Muscle of leg (tissue), 11 donors: ENCODE data around the gene GPX4. TPM values are rescaled to one million over a fixed set of nuclear protein-coding genes. Genes with fewer than 3 reads are reported as not detected.

ENCODE experiments used
- DNase-seq: peaks from one replicate; pipeline ENCODE4 v3.0.0; 2013
- H3K27ac ChIP-seq: one replicate; pipeline ENCODE4 v1.5.1; 2013; ENCODE audit warnings: mild to moderate bottlenecking, low read length, control low read depth
- H3K27me3 ChIP-seq: one replicate; pipeline ENCODE4 v1.6.1; 2013; ENCODE audit warnings: low read length; ENCODE audit not compliant: control insufficient read depth, insufficient read depth
- H3K36me3 ChIP-seq: one replicate; pipeline ENCODE4 v1.6.1; 2013; ENCODE audit warnings: low read length; ENCODE audit not compliant: control insufficient read depth, insufficient read depth
- H3K4me1 ChIP-seq: one replicate; pipeline ENCODE4 v1.6.1; 2013; ENCODE audit warnings: low read length; ENCODE audit not compliant: control insufficient read depth, insufficient read depth
- H3K4me3 ChIP-seq: one replicate; pipeline ENCODE4 v1.5.1; 2013; ENCODE audit warnings: low read length, control low read depth
- H3K9me3 ChIP-seq: replicated peaks from 2 replicates; pipeline ENCODE4 v1.6.1; 2013; ENCODE audit warnings: low read depth, low read length; ENCODE audit not compliant: control insufficient read depth
- WGBS: methylation state at CpG from one replicate; pipeline ENCODE4 v1.1.5; 2013; ENCODE audit warnings: missing lambda C conversion rate; ENCODE audit not compliant: insufficient coverage; 5-methylcytosine and 5-hydroxymethylcytosine counted together
- polyA plus RNA-seq, 8 donors: library from polyadenylated mRNA; unstranded; fragments of 120-200 nt; gene quantifications; one replicate each; pipeline versions ENCODE4 v1.2.1 to v1.2.3, GENCODE V29; 2013; ENCODE audit warnings: inconsistent platforms in 1 of 8, low replicate concordance in 1 of 8; ENCODE audit not compliant: insufficient read length in 8 of 8, insufficient read depth in 1 of 8
- total RNA-seq: library from RNA; stranded (reverse); fragments of 120-200 nt; gene quantifications from one replicate; pipeline ENCODE4 v1.2.4, GENCODE V29; 2013

GPX4 gene
- total and polyA plus RNA-seq, 9 donors, result 145 to 203 (median 162) TPM

DNA sequence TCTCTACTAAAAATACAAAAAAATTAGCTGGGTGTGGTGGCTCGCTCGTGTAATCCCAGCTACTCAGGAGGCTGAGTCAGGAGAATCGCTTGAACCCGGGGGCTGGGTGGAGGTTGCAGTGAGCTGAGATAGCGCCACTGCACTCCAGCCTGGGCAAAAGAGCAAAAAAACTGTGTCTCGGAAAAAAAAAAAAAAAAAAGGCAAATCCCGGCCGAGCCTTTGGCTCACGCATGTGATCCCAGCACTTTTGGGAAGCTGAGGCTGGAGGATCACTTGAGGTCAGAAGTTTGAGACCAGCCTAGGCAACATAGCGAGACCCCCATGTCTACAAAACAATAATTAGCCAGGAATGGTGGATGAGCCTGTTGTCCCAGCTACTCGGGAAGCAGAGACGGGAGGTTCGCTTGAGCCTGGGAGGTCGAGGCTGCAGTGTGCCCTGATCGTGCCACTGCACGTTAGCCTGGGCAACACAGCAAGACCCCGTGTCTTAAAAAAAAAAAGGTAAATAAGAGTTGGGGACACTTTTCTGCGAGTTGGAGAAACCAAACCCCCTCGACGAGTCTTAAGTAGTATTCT is 574 bp upstream of the GPX4 start:
- Histone ChIP-seq H3K4me3 (peak overlapping the region; percentile 36), H3K27me3 (no peaks in the 10 kb centered on the region), H3K36me3 (peaks cover 23% of the 10 kb centered on the region), H3K27ac (peak overlapping the region; percentile 92), H3K9me3 (no peaks in the 10 kb centered on the region), H3K4me1 (peaks cover 43% of the 10 kb centered on the region)
- DNase-seq, result no peak
- 40% methylated on average over 16 of the region's 20 CpGs for WGBS

DNA sequence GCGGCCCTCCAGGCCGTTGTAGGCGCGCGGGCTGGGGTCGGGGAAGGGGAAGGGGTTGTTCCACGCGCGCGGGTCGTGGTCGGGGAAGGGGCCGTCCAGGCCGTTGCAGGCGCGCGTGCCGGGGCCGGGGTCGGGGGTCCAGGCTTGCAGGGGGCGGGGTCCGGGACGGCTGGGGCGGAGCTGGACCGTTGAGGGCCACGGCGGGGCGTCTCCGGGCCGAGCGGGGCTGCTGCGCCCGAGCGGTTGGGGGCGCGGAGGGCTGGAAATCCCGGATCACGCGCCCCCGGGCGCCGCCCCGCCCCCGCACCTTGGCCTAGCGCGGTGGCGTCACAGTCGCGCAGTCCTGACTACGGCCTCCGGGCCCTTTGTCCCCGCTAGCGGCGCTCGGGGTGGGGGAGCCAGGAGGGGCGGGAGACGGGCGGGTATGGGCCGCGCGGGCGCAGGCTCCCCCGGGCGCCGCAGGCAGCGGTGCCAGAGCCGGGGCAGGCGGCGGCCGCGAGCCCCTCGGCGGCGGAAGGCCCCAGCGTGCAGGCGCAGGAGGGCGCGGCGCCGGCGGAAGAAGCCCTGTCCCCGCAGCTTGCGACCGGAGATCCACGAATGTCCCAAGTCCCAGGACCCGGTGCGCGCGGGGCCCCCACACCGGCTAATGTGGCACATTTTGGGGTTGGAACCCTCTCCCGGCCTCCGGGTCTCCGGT is 665 bp downstream of the GPX4 start:
- Histone ChIP-seq H3K36me3 (peaks cover 30% of the 10 kb centered on the region), H3K9me3 (no peaks in the 10 kb centered on the region), H3K4me3 (peak overlapping the region; percentile 65), H3K27ac (peak overlapping the region; percentile 88), H3K27me3 (no peaks in the 10 kb centered on the region), H3K4me1 (peaks cover 43% of the 10 kb centered on the region)
- DNase-seq, result peak; percentile 81
- WGBS, result under 1% methylated on average over 93 of the region's 93 CpGs

GRCh38 chr19:1105008-1105872 is 1.4 kb downstream of the GPX4 start:
- Histone ChIP-seq H3K27ac (peak overlapping the region; percentile 88), H3K36me3 (peaks cover 37% of the 10 kb centered on the region), H3K4me3 (peak overlapping the region; percentile 65), H3K27me3 (no peaks in the 10 kb centered on the region), H3K9me3 (no peaks in the 10 kb centered on the region), H3K4me1 (peaks cover 43% of the 10 kb centered on the region)
- 18% methylated on average over 54 of the region's 69 CpGs for WGBS
- DNase-seq, result peak; percentile 53

DNA sequence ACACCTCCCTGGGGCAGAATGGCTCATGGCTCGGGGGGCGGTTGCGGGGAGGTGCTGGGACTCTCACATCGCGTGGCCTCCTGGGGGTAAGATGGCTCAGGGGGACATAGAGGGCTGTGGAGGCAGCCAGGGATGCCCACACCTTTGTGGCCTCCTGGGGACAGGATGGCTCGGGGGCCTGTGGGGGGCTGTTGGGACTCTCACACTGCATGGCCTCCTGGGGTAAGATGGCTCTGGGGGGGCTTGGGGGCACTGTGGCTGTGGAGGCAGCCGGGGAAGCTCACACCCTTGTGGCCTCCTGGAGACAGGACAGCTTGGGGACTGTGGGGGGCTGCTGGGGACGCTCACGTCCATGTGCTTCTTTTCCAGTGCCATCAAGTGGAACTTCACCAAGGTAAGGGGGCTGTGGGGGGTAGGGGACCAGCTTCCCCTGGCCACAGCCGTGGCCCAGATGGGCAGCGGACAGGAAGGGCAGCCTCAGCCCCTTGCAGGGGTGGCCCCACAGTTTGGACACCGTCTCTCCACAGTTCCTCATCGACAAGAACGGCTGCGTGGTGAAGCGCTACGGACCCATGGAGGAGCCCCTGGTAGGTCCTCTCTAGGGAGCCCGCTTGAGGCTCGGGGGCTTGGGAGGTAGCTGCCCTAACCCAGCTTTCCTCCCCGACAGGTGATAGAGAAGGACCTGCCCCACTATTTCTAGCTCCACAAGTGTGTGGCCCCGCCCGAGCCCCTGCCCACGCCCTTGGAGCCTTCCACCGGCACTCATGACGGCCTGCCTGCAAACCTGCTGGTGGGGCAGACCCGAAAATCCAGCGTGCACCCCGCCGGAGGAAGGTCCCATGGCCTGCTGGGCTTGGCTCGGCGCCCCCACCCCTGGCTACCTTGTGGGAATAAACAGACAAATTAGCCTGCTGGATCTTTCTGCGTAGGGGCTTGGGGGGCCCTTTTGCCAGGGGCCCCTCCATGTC is 2.4 kb downstream of the GPX4 start:
- Histone ChIP-seq H3K36me3 (peaks cover 39% of the 10 kb centered on the region), H3K4me3 (no peak overlapping the region), H3K4me1 (peaks cover 47% of the 10 kb centered on the region), H3K9me3 (no peaks in the 10 kb centered on the region), H3K27ac (no peak overlapping the region), H3K27me3 (no peaks in the 10 kb centered on the region)
- WGBS, result 78% methylated on average over 26 of the region's 32 CpGs
- no peak for DNase-seq

DNA sequence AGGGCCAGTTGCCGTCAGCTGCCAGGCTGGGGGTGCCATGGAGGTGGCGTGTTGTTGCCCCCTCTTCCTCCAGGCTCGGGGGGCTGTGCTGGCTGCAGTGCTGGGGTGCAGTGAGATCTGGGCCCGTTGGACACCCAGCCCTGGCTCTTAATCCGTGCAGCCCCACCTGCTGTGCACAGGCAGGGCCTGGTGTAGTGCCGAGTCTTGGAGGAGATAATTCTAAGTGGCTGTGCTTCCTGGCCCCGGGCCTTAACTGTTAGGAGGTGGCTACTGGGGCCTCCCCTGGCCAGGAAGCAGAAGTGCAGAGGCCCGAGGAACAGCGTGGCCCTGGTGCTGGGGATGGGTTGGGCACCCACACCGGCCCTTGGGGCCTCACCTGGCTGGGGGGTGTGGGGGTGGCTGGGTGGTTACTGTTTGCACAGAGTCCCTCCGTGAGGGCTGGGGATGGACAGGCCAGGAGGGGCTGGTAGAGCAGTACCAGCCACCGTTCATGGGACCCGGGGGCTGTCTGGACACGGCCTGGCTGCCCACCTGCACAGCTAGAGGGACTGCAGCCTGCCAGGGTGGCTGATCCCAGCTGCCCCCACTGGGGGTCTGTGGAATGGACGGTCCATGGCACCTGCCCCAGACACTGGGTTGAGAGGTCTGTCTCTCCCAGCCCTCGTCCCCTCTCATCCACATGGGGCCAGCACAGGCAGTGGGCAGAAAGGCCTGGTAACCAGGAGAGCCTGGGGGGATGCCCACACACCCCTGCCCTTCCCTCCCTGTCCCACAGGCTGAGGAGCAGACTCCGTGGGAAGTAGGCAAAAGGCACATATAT is 3.3 kb downstream of the GPX4 start:
- no peak for DNase-seq
- H3K9me3 ChIP-seq, result no peaks in the 10 kb centered on the region
- H3K4me1 ChIP-seq, result peaks cover 43% of the 10 kb centered on the region
- no peaks in the 10 kb centered on the region for H3K27me3 ChIP-seq
- H3K27ac ChIP-seq, result no peak overlapping the region
- H3K4me3 ChIP-seq, result no peak overlapping the region
- H3K36me3 ChIP-seq, result peaks cover 39% of the 10 kb centered on the region
- WGBS, result 56% methylated on average over 13 of the region's 17 CpGs

DNA sequence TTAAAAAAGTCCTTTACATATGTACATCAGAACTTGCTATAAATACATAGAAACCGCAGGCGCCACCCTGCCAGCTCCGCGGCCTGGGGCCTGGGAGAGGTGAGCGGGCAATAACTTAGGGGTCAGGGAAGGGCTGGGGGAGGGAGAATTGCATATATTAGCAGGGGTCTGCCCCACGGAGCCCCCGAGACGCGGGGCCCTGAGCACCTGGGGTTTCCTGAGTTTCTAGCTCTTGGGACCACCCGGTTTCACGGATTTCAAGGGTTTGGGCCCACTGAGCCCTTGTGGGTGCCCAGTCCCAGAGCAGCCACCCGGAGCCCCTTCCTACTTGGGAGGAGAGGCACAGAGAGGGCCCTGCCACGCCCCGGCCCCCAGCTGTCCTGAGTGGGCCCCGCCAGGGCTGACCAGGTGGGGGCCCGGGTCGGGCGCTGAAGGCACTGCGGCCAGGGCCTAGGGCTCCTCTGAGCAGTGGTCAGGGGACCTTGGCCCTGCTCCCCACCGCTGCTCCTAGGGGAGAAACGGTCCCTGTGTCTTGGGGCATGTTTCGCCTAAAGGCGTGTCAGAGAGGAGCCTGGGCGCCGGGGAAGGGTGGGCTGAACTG is 4.0 kb downstream of the GPX4 start:
- Histone ChIP-seq H3K9me3 (no peaks in the 10 kb centered on the region), H3K27me3 (no peaks in the 10 kb centered on the region), H3K36me3 (peaks cover 43% of the 10 kb centered on the region), H3K27ac (no peak overlapping the region), H3K4me3 (no peak overlapping the region), H3K4me1 (peaks cover 42% of the 10 kb centered on the region)
- no peak for DNase-seq
- WGBS, result 88% methylated on average over 20 of the region's 25 CpGs

DNA sequence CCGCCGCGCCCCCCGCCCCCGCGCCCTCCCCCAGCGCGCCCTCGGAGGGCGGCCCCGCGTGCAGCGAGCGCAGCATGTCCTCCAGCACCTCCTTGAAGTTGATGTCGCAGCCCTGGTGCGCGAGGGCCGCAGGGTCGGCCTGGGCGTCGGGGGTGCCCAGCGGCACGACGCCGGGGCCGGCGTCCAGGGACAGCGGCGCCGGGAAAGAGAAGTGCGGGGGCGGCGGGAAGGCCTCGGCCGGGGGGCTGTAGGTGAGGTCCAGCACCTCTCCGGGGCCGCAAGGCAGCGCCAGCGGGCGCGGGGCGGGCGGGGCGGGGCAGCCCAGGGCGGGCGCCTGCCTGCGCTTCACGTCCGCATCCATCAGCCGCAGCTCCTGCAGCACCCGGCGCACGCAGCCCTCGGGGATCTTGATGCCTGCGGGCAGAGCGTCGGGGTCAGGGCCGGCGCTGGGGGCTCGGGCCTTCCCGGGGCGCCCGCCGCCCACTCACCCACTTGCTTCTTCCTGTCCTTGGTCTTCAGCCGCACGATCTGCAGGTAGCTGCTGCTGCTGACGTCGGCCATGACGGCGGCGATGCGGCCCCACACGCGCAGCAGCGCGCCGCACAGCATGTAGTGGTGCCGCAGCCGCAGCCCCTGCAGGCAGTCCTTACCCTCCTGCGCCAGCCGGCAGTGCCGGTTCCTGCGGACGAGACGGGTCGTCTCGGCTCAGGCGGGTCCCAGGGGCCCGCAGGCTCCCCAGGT is 4.7 kb downstream of the GPX4 start:
- 89% methylated on average over 77 of the region's 89 CpGs for WGBS
- Histone ChIP-seq H3K27ac (no peak overlapping the region), H3K9me3 (no peaks in the 10 kb centered on the region), H3K4me3 (no peak overlapping the region), H3K36me3 (peaks cover 43% of the 10 kb centered on the region), H3K27me3 (no peaks in the 10 kb centered on the region), H3K4me1 (peaks cover 41% of the 10 kb centered on the region)
- no peak for DNase-seq

DNA sequence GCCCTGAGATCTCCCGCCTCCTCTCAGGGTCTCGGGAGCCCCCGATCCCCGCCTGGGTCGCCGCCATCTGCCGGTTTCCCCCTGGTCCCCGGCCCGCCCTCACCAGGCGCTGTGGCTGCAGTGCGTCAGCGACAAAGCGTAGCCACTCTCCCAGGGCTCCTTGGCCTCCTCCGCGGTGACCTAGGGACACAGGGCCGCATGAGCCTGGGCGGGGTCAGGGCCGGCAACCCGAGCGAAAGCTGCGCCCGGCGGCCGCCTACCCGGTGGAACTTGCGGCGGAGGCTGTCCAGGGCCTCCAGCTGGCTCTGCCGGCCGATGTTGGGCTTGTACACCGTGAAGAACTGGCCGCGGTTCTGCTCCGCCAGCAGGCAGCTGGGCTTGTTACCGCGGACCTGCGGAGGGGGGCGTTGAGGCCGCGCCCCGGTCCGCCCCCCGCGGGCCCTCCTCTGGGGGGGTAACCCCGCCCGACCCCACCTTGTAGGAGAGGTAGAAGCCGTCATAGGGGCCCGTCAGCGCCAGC is 5.3 kb downstream of the GPX4 start:
- no peak overlapping the region for H3K27ac ChIP-seq
- WGBS, result 70% methylated on average over 36 of the region's 48 CpGs
- H3K4me3 ChIP-seq, result no peak overlapping the region
- no peaks in the 10 kb centered on the region for H3K27me3 ChIP-seq
- peaks cover 46% of the 10 kb centered on the region for H3K36me3 ChIP-seq
- DNase-seq, result no peak
- H3K9me3 ChIP-seq, result no peaks in the 10 kb centered on the region
- H3K4me1 ChIP-seq, result peaks cover 46% of the 10 kb centered on the region
